ENCODE data around the gene MAML3. TPM values are rescaled to one million over a fixed set of nuclear protein-coding genes. Genes with fewer than 3 reads are reported as not detected.

The MAML3 gene
- total RNA-seq, 2 experiments from 2014 or later, result 2.5 to 2.9 TPM

- TF ChIP-seq CTCF (IDR thresholded peaks at IDR 0.05), result no peak
- H3K27me3 ChIP-seq (ENCODE audit: control insufficient read depth in 1 of 2, insufficient read depth in 2 of 2, low read length in 2 of 2), result no peaks in the 10 kb centered on the region
- H3K27ac ChIP-seq (ENCODE audit: low read depth in 1 of 2, low read length in 2 of 2), result no peak overlapping the region
- no peak overlapping the region for H3K4me3 ChIP-seq (ENCODE audit: low read length)
- Mint-ChIP-seq H3K36me3 (ENCODE audit: low read depth) (no peaks in the 10 kb centered on the region), H3K4me1 (ENCODE audit: low read depth) (peaks cover 28% of the 10 kb centered on the region), H3K4me3 (no peak overlapping the region), H3K9me3 (no peaks in the 10 kb centered on the region), H3K27me3 (no peaks in the 10 kb centered on the region), H3K27ac (no peak overlapping the region)
- H3K4me1 ChIP-seq (ENCODE audit: insufficient read depth, low read length), result no peaks in the 10 kb centered on the region
- no peaks in the 10 kb centered on the region for H3K36me3 ChIP-seq (ENCODE audit: insufficient read depth, low read length)
- POLR2A ChIA-PET, result interaction anchor here (0.6 kb wide), 1 partner anchor 296 kb away, joined by 3 read pairs; no protein-coding TSS in a partner anchor
- peaks cover 0 to 2% of the 10 kb centered on the region in 2 experiments for H3K9me3 ChIP-seq (ENCODE audit: control insufficient read depth in 1 of 2, insufficient read depth in 1 of 2, low read length in 2 of 2)
- DNase-seq (no peak), ATAC-seq (ENCODE audit: poor library complexity) (no peak)
- CTCF ChIA-PET, result no interaction called here
- intact Hi-C loops (cut with DNase I, micrococcal nuclease), result no loop called here
Observed at GRCh38 chr4:139854668-139855403, 299.1 kb downstream of the MAML3 start.

GRCh38 chr4:139853309-139853708 lies 300.7 kb downstream of the MAML3 start:
- Mint-ChIP-seq H3K4me3 (no peak overlapping the region), H3K9me3 (no peaks in the 10 kb centered on the region), H3K27me3 (no peaks in the 10 kb centered on the region), H3K36me3 (ENCODE audit: low read depth) (no peaks in the 10 kb centered on the region), H3K27ac (no peak overlapping the region), H3K4me1 (ENCODE audit: low read depth) (peaks cover 23% of the 10 kb centered on the region)
- DNase-seq (no peak), ATAC-seq (ENCODE audit: poor library complexity) (no peak)
- intact Hi-C loops (cut with DNase I, micrococcal nuclease), result no loop called here
- TF ChIP-seq CTCF (IDR thresholded peaks at IDR 0.05), result no peak
- ChIA-PET POLR2A (interaction anchor here (0.6 kb wide), 1 partner anchor 36 kb away, joined by 3 read pairs; no protein-coding TSS in a partner anchor), CTCF (no interaction called here)
- H3K27me3 ChIP-seq (ENCODE audit: control insufficient read depth in 1 of 2, insufficient read depth in 2 of 2, low read length in 2 of 2), result no peaks in the 10 kb centered on the region
- no peaks in the 10 kb centered on the region for H3K4me1 ChIP-seq (ENCODE audit: insufficient read depth, low read length)
- no peaks in the 10 kb centered on the region for H3K36me3 ChIP-seq (ENCODE audit: insufficient read depth, low read length)
- no peak overlapping the region for H3K4me3 ChIP-seq (ENCODE audit: low read length)
- no peak overlapping the region for H3K27ac ChIP-seq (ENCODE audit: low read depth in 1 of 2, low read length in 2 of 2)
- no peaks in the 10 kb centered on the region for H3K9me3 ChIP-seq (ENCODE audit: control insufficient read depth in 1 of 2, insufficient read depth in 1 of 2, low read length in 2 of 2)

GRCh38 chr4:139852612-139853269 lies 301.2 kb downstream of the MAML3 start:
- intact Hi-C loops (cut with DNase I, micrococcal nuclease), result no loop called here
- no peak overlapping the region for H3K4me3 ChIP-seq (ENCODE audit: low read length)
- no peaks in the 10 kb centered on the region for H3K4me1 ChIP-seq (ENCODE audit: insufficient read depth, low read length)
- H3K27ac ChIP-seq (ENCODE audit: low read depth in 1 of 2, low read length in 2 of 2), result no peak overlapping the region
- no peak for ATAC-seq (ENCODE audit: poor library complexity)
- Mint-ChIP-seq H3K27ac (no peak overlapping the region), H3K4me3 (no peak overlapping the region), H3K4me1 (ENCODE audit: low read depth) (peaks cover 17% of the 10 kb centered on the region), H3K36me3 (ENCODE audit: low read depth) (no peaks in the 10 kb centered on the region), H3K9me3 (no peaks in the 10 kb centered on the region), H3K27me3 (no peaks in the 10 kb centered on the region)
- no peak for TF ChIP-seq CTCF (IDR thresholded peaks at IDR 0.05)
- no peaks in the 10 kb centered on the region for H3K9me3 ChIP-seq (ENCODE audit: control insufficient read depth in 1 of 2, insufficient read depth in 1 of 2, low read length in 2 of 2)
- ChIA-PET POLR2A (no interaction called here), CTCF (interaction anchor here (0.9 kb wide), 1 partner anchor 11 kb away, joined by 3 read pairs; no protein-coding TSS in a partner anchor)
- no peaks in the 10 kb centered on the region for H3K36me3 ChIP-seq (ENCODE audit: insufficient read depth, low read length)
- DNase-seq, result no peak
- H3K27me3 ChIP-seq (ENCODE audit: control insufficient read depth in 1 of 2, insufficient read depth in 2 of 2, low read length in 2 of 2), result no peaks in the 10 kb centered on the region

Measured in CD4-positive, alpha-beta T cell (primary cell).